Limb (tissue), 2 donors: ENCODE measurements around the gene PPP1R3C.
A peak's percentile ranks its signal among the peaks of the same experiment; 100 is the strongest.

ENCODE experiments used
- DNase-seq, 2 donors: peaks; one replicate each; pipeline ENCODE4 v3.0.0-alpha.2; 2016; ENCODE audit errors: extremely low spot score in 2 of 2

PPP1R3C gene

GRCh38 chr10:91601212-91601611 is 31.7 kb downstream of the PPP1R3C start:
- no peak for DNase-seq

- no peak for DNase-seq
These were observed 34.5 kb downstream of the PPP1R3C start for GRCh38 chr10:91598211-91598977.

- DNase-seq, result no peak
These were observed 35.5 kb downstream of the PPP1R3C start for GRCh38 chr10:91597197-91597881.

DNA sequence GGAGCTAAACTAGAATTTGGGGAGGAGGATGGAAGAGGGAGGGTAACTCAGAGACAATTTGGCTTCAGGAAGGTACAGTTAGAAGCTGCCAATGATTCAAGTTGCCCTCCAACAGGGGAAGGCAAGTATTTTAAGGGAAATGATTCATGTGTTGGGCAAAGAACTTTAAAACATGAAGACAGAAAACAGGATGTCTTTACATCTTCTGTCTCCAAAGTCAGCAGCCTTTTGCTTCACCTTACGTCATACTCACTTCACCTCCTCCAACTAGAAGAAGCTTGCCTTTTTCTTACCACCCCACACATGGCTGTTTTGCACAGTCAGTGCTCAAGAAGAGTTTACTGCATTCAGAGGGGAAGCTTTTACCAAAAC is 36.1 kb downstream of the PPP1R3C start:
- DNase-seq, result no peak

DNA sequence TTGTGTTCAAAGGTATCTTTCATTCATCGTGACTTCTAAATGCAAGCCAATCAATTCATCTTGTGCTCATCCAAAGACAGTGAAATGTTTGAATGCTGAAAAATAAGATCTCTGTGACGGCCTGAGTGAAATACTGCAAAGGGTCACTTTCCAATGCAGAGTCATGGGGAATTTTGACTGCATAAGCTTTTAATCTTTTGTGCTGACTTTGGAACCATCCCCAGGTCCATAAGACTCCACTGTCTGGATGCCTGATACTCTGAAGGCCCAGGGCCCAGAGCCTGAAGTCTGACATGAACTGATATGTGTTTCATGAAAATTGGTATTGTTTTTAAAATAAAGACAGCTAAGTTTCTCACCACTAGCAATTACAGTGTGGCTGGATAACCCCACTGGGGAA is 39.0 kb downstream of the PPP1R3C start:
- DNase-seq, result no peak

DNA sequence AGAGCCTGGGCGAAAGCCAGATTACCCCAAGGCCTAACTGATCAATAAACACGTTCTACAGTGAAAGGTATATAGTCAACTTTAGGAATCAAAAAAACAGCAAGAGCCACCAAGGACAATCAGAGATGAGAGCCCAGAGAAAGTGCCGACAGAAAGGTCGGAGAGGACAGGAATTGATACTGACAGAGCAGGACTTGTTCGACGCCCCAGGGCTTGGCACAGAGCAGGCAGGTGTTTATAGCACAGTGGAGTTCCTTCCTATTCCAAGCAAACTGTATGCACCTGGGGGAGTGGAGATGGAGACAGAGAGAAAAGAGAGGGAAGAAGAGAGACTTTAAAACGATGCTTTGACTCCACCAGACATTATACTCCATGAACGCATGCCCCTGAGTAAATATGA is 39.5 kb downstream of the PPP1R3C start:
- no peak for DNase-seq

DNA sequence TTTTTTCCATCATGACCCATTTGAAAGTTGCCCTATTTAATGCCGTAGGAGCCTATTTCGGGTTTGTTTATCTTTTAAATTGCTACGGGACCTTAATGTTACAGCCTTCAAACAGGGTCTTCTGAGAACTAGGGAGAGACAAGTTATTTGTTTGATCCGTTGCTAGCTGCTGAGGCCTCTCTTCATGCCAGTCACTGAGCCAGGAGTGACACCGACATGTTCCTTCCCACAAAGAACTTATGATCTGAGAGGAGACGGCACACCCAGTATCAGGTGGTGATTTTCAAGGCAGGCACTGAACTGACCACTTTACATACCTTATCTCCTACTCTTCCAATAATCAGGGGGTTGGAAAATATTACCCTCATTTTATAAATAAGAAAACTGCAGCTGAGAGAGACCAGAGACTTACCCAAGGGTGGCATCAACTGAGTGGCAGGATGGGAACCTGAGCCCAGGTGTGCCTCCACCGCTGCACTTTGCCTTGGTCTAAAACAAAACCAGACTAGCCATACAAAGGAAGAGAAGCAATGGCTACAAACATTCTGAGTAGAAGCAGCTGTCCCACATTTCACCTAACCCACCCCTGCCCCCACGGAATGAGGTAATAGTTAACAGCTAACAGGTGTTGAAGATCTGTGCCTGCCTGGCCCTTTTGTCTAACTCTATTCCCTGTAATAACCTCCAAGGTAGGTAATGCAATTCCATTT is 40.5 kb downstream of the PPP1R3C start:
- no peak for DNase-seq

GRCh38 chr10:91591797-91592174 is 41.1 kb downstream of the PPP1R3C start:
- no peak for DNase-seq

GRCh38 chr10:91590904-91591796 is 41.7 kb downstream of the PPP1R3C start:
- peak; percentile 61 to 79 for DNase-seq

DNA sequence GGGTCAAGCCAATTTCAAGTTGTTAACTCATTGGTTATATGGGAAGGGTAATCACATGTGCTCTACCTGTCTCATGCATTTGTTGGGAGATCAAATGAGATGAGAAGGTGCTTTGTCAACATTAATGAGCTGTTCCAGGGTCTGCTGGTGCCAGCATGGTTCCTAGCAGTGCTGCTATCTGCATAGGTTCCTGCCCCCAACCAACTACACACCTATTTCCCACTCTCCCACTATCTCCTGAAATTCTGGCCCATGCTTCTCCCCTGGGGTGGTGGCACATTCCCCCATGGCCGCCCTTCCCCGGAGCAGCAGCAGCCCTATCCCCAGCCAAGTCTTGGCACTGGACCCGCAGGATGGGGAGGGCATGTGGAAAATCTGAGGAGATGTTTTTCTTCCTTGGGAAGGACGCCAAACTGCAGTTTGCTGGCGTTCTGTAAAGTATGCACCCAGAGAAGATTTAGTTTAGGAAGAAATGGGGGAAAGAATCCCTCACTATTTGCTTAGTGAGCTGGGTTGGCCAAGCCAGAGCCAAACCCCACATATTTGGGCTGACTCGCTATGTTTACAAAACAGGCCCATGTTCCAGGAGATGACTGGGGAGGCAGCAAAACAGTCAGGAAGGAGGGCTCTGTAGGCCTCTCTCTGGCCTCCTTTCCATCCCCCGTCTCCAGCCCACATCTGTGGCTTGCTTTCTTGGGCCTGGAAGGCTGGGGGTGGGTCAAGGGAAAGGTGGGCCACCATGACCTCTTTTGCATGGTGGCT is 42.5 kb downstream of the PPP1R3C start:
- DNase-seq, result peak in 1 of 2 donors; percentile 78

- DNase-seq, result no peak
These were observed 43.2 kb downstream of the PPP1R3C start for GRCh38 chr10:91589658-91590035.

DNA sequence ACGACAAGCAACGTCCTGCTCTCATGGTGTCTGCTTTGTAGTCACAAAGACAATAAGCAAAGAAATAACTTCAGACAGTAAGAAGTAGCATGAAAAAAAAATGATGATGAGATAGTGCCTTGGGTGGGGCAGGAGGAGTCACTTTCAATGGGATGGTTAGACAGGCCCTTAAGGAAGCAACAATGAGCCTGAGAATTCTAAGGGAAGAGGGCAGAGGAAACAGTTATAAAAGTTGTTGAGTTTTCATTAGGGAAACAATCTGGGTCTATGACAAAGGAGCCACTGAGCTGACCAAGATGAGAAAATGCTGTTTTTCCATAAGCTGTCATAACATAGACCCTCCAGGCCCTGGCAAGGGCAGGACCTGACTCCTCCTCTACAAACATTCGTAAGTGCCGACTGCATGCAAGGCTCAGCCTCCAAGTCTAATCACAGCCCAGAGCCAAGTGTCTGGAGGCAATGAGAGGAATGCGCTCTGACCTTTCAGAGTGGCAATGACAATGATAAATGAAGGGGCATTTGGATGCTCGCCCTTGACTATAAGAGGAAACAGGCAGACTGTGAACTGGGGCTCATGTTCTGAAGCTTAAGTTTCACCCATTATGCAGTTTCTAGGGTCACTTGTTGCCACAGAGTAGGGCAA is 43.7 kb downstream of the PPP1R3C start:
- no peak for DNase-seq

- no peak for DNase-seq
These were observed 44.9 kb downstream of the PPP1R3C start for GRCh38 chr10:91587710-91588638.

- DNase-seq, result no peak
These were observed 50.7 kb downstream of the PPP1R3C start for GRCh38 chr10:91582153-91582554.

- no peak for DNase-seq
These were observed 53.4 kb downstream of the PPP1R3C start for GRCh38 chr10:91579329-91579985.
